Psoas muscle (tissue), 8 donors: ENCODE results near the gene HINT3. TPM values are rescaled to one million over a fixed set of nuclear protein-coding genes. Genes with fewer than 3 reads are reported as not detected.
"Not testable (repeated sequence)": the region's sequence is repeated elsewhere in the genome, so short reads cannot be mapped to it uniquely, and the experiment has no call there.

Source experiments
- ATAC-seq, 4 donors: fragments of 200-7000 bp; cut with Tn5 transposase; one replicate each; pipeline ENCODE4 v1.9.1; 2020; ENCODE audit warnings: moderate library complexity in 3 of 4, mild to moderate bottlenecking in 2 of 4
- DNase-seq, 2 donors: peaks; one replicate each; pipeline ENCODE4 v3.0.0-alpha.2; 2020
- H3K27ac ChIP-seq: fragments of 200-600 bp; one replicate; pipeline ENCODE4 v1.8.0; 2022
- H3K27me3 ChIP-seq, 3 donors: fragments of 200-600 bp in 1 of 3; one replicate each; pipeline versions ENCODE4 v1.6.1 to v1.8.0; 2013 to 2022; ENCODE audit warnings: low read length in 2 of 3, mild to moderate bottlenecking in 2 of 3, moderate library complexity in 1 of 3; ENCODE audit not compliant: insufficient read depth in 3 of 3
- H3K36me3 ChIP-seq, 2 donors: fragments of 200-600 bp in 1 of 2; one replicate each; pipeline versions ENCODE4 v1.6.1 to v1.8.0; 2013 to 2022; ENCODE audit warnings: low read depth in 1 of 2, mild to moderate bottlenecking in 1 of 2, moderate library complexity in 1 of 2; ENCODE audit not compliant: insufficient read depth in 1 of 2
- H3K4me1 ChIP-seq: fragments of 200-600 bp; one replicate; pipeline ENCODE4 v1.8.0; 2022
- H3K4me3 ChIP-seq: fragments of 200-600 bp; one replicate; pipeline ENCODE4 v1.8.0; 2022; ENCODE audit warnings: mild to moderate bottlenecking
- H3K9me3 ChIP-seq: fragments of 200-600 bp; one replicate; pipeline ENCODE4 v1.8.0; 2022
- WGBS, 3 donors: extraction: QIAGEN DNeasy Blood & Tissue Kit; methylation state at CpG; one replicate each; pipeline versions ENCODE4 v1.1.6 to v1.1.7; 2013; 5-methylcytosine and 5-hydroxymethylcytosine counted together
- intact Hi-C, 2 donors: fragments of 100-400 bp; cut with DNase I; formaldehyde crosslinking; loops; one replicate each; pipeline versions ENCODE4 v1.11.0 to v1.14.2; 2022
- polyA plus RNA-seq, 3 donors: library from polyadenylated mRNA; stranded (reverse); fragments of 200-250 nt; gene quantifications; one replicate each; pipeline ENCODE4 v1.2.3, GENCODE V29; 2013
- total RNA-seq, 4 donors: library from RNA; stranded (reverse); fragmentation: NEBNext Ultra II Directional in 2 of 4; extraction: Animal tissue kit (Norgen Biotek cat#: 25700) in 2 of 4; gene quantifications; one replicate each; pipeline versions ENCODE4 v1.2.1 to v1.2.4, GENCODE V29; 2021 to 2023
- TF ChIP-seq, protein P1 (sequence below): fragments of 200-600 bp; IDR thresholded peaks from one replicate; pipeline ENCODE4 v1.8.0; 2022; ENCODE audit warnings: antibody characterized with exemption
- donor health status: healthy with polysubstance abuse.
- donor health status: DM: no; HTN: no; CAD: no; lungs with moderate emphysema.
- donor health status: Bipolar disorder and iron deficiency.
- donor health status: healthy.
- donor health status: DM: yes; HTN: yes; CAD: no.
- donor health status: DM: no; HTN: no; CAD: no.
- donor health status: DM: no; HTN: no; CAD: no.
- donor health status: DM: yes; HTN: yes; CAD: no.

The HINT3 gene
- total and polyA plus RNA-seq, 7 donors: 24.0 to 79.9 (median 58.5) TPM

DNA sequence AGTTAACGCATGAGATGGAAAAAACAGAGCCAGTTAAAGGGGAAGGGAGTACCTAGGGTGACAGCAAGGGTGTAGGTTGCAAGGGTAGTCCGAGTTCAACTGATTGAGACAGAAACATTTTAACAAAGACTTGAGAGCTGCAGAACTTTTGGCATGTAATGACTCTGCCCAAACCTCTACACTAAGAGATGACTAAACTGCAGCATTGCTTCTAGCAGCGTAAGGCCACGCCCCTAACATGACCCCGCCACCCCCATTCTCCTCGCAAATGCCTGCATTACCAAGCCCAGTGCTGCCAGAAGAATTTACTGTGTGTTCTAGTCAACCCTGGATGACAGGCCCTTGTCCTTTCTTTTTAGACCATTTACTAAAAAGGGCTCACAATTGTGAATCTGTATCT lies 6.3 kb upstream of the HINT3 start:
- no peaks in the 10 kb centered on the region for H3K9me3 ChIP-seq
- no peaks in the 10 kb centered on the region for H3K4me1 ChIP-seq
- peaks cover 0 to 13% (median 0%) of the 10 kb centered on the region in 3 donors for H3K27me3 ChIP-seq
- 74 to 84% (median 76%) methylated on average over 6 of the region's 6 CpGs for WGBS, 3 donors
- intact Hi-C loops: loop anchor here (5.0 to 10.0 kb wide), 3 partner anchors 85 to 635 kb away; no protein-coding TSS in a partner anchor
- DNase-seq (no peak), ATAC-seq (no peak)
- no peak overlapping the region for H3K4me3 ChIP-seq
- no peaks in the 10 kb centered on the region for H3K36me3 ChIP-seq
- no peak overlapping the region for H3K27ac ChIP-seq
- TF ChIP-seq, protein P1, sequence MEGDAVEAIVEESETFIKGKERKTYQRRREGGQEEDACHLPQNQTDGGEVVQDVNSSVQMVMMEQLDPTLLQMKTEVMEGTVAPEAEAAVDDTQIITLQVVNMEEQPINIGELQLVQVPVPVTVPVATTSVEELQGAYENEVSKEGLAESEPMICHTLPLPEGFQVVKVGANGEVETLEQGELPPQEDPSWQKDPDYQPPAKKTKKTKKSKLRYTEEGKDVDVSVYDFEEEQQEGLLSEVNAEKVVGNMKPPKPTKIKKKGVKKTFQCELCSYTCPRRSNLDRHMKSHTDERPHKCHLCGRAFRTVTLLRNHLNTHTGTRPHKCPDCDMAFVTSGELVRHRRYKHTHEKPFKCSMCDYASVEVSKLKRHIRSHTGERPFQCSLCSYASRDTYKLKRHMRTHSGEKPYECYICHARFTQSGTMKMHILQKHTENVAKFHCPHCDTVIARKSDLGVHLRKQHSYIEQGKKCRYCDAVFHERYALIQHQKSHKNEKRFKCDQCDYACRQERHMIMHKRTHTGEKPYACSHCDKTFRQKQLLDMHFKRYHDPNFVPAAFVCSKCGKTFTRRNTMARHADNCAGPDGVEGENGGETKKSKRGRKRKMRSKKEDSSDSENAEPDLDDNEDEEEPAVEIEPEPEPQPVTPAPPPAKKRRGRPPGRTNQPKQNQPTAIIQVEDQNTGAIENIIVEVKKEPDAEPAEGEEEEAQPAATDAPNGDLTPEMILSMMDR: no peak

DNA sequence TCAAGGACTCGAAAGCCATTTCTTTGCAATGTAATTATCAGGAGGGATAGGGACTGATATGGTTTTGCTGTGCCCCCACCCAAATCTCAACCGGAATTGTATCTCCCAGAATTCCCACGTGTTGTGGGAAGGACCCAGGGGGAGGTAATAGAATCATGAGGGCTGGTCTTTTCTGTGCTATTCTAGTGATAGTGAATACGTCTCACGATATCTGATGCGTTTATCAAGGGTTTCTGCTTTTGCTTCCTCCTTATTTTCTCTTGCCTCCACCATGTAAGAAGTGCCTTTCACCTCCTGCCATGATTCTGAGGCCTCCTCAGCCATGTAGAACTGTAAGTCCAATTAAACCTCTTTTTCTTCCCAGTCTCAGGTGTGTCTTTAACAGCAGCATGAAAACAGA lies 5.9 kb upstream of the HINT3 start:
- not testable (repeated sequence) for H3K36me3 ChIP-seq, H3K27ac ChIP-seq, DNase-seq, ATAC-seq, H3K9me3 ChIP-seq, H3K4me3 ChIP-seq, H3K4me1 ChIP-seq
- peaks cover 0 to 13% (median 0%) of the 10 kb centered on the region in 3 donors for H3K27me3 ChIP-seq
- WGBS, 3 donors: 78 to 81% (median 80%) methylated on average over 6 of the region's 6 CpGs
- intact Hi-C loops: loop anchor here (5.0 to 10.0 kb wide), 3 partner anchors 86 to 636 kb away; no protein-coding TSS in a partner anchor

DNA sequence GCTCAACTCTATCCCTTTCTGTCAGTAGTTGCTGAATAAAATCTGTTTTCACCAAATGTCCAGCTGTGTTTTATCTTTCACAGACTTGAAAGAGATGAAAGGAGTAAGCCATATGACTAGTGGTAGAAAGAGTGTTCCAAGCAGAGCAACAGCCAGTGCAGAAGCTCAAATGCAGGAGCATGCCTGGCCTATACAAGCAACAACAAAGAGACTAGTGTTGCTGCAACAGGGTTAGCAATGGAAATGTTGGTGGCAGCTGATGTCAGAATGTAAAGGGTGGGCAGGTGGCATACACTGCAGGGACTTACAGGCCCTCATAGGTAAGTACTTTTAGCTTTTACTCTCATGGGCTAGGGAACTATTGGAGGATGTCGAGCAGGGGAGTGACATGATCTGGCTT lies 5.2 kb upstream of the HINT3 start:
- 69 to 85% (median 75%) methylated on average over 1 of the region's 1 CpG for WGBS, 3 donors
- intact Hi-C loops: loop anchor here (5.0 to 10.0 kb wide), 3 partner anchors 87 to 637 kb away; no protein-coding TSS in a partner anchor
- Histone ChIP-seq H3K4me1 (peaks cover 3% of the 10 kb centered on the region), H3K9me3 (no peaks in the 10 kb centered on the region), H3K4me3 (no peak overlapping the region), H3K27me3 (peaks cover 0 to 13% (median 0%) of the 10 kb centered on the region in 3 donors), H3K36me3 (no peaks in the 10 kb centered on the region), H3K27ac (no peak overlapping the region)
- DNase-seq (no peak), ATAC-seq (no peak)
- TF ChIP-seq, protein P1: no peak

DNA sequence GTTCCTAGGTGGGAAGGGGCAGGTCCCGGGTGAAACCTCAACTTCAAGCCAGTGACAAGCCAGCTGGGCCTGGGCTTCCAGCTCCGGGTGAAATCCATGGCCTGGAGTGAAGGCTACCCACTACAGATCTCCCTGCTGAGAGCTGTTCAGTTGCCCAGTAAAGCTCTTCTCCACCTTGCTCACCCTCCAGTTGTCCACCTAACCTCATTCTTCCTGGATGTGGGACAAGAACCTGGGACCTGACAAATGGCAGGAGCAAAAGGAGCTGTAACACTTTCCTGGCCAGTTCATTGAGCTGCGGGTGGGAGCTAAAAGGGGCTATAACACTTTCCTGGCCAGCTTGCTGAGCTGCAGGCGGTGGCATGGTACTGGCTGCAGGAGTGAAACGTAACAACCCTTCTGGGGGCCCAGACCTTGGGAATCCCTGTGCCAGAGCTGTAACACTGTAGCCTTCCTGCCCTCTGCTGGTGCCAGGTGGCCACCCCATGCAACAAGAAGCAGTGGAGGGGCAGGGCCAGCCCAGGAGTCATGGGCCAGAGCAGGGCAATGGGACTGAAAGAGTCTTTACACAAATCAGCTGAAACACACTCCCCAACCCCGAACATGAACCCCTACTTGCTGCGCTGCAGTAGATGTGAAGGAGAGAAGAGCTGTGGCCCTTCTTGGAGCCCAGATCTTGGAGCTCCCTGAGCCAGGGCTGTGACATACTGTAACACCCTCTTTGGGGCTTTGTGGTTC lies 3.6 kb upstream of the HINT3 start:
- peaks cover 8% of the 10 kb centered on the region for H3K4me1 ChIP-seq
- H3K4me3 ChIP-seq: no peak overlapping the region
- ATAC-seq (no peak), DNase-seq (no peak)
- intact Hi-C loops: loop anchor here (5.0 to 10.0 kb wide), 3 partner anchors 88 to 638 kb away; no protein-coding TSS in a partner anchor
- H3K27me3 ChIP-seq: peaks cover 0 to 13% (median 0%) of the 10 kb centered on the region in 3 donors
- H3K36me3 ChIP-seq: no peaks in the 10 kb centered on the region
- TF ChIP-seq, protein P1: no peak
- H3K27ac ChIP-seq: no peak overlapping the region
- WGBS, 3 donors: 76 to 83% (median 76%) methylated on average over 7 of the region's 7 CpGs
- H3K9me3 ChIP-seq: no peaks in the 10 kb centered on the region

DNA sequence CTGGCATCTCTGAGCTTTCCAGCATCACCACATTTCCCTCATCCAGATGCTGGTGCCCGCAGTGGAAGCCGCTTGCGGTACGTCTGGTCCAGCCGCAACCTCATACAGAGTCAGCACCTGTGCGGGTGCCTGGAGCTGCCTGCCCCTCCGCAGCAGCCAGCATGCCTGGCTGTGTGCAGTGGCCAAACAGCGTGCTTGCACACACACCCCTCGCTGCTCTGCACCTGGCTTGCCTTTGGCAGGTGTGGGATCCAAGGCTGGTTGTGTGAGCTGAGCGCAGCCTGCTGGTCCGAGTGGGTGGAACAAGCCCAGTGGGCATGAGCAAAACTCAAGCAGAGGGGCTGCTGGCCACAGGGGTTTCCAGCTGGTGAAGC lies 3.1 kb upstream of the HINT3 start:
- Histone ChIP-seq H3K27ac (no peak overlapping the region), H3K4me3 (no peak overlapping the region), H3K36me3 (no peaks in the 10 kb centered on the region), H3K4me1 (peaks cover 12% of the 10 kb centered on the region), H3K9me3 (no peaks in the 10 kb centered on the region), H3K27me3 (peaks cover 0 to 12% (median 0%) of the 10 kb centered on the region in 3 donors)
- 74 to 81% (median 79%) methylated on average over 11 of the region's 11 CpGs for WGBS, 3 donors
- TF ChIP-seq, protein P1: no peak
- no peak for DNase-seq
- no peak for ATAC-seq
- intact Hi-C loops: loop anchor here (5.0 to 10.0 kb wide), 3 partner anchors 89 to 639 kb away; no protein-coding TSS in a partner anchor
